Neural progenitor cell (in vitro differentiated cells): Measurements from ENCODE around the gene CEP76.

ENCODE experiments used
- CTCF ChIP-seq: fragments of 200-600 bp; sonication (generic); IDR thresholded peaks from 2 replicates; pipeline ENCODE4 v1.5.1; 2017; ENCODE audit warnings: antibody characterized with exemption, mild to moderate bottlenecking
- EZH2phosphoT487 ChIP-seq: fragments of 200-600 bp; sonication (generic); IDR thresholded peaks from 2 replicates; pipeline ENCODE4 v1.6.1; 2017; ENCODE audit warnings: antibody characterized with exemption

- TF ChIP-seq CTCF = no peak
- TF ChIP-seq EZH2phosphoT487 = no peak
These were observed 63.8 kb downstream of the CEP76 start for GRCh38 chr18:12638644-12639124.
